HG02938 (cell line): ENCODE results near the gene DHX57.

Source experiments
- ATAC-seq: cut with Tn5 transposase; IDR thresholded peaks from one replicate; pipeline ENCODE4 v1.9.1; 2021; ENCODE audit warnings: mild to moderate bottlenecking, moderate library complexity; ENCODE audit not compliant: unreplicated experiment

The DHX57 gene

DNA sequence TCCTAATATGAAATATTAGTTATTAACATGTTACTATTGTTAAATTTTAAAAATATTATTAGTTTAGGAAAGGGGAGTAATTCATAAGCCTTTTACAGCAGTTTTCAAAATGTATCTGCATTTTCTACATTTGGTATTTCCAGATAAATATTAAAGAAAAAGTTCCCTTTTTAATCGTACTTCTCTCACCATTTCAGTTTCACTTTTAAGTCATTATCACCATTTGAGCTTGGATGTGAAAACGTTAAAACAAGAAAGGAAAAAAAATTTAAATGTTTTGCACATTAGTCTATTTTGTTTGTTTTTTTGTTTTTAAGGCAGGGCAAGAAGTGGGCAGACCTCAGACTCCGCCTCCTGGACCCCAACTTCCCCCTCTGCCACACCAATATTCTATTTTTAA, 121.2 kb downstream of the DHX57 start:
- no peak for ATAC-seq

GRCh38 chr2:38754049-38754448, 121.7 kb downstream of the DHX57 start:
- ATAC-seq = no peak

- no peak for ATAC-seq
Measured at GRCh38 chr2:38751596-38752410, 123.9 kb downstream of the DHX57 start.

- ATAC-seq = peak; percentile 80
Measured at GRCh38 chr2:38750891-38751595, 124.7 kb downstream of the DHX57 start, which contains the start of gene SRSF7. SRSF7 (minus strand) TSS chr2:38751361; CDS start chr2:38751256, 105 bp downstream.

- peak; percentile 4 for ATAC-seq
Measured at GRCh38 chr2:38750011-38750890, 125.5 kb downstream of the DHX57 start.

GRCh38 chr2:38748943-38749804, 126.6 kb downstream of the DHX57 start:
- no peak for ATAC-seq

DNA sequence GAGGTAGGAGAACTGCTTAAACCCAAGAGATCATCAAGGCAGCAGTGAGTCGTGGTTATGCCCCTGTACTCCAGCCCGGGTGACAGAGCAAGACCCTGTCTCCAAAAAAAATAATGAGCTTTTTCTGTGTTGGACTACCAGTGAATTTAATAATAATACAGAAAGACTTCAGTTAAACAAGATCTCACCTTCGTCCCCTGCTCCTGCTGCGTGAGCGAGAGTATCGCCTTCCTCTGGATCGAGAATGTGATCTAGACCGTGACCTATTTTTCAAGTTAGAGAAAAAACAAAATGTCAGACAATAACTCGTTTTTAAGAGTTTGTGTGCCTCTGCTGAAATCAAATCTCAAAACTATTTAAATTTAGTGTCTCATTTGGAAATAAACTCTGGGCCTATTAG, 127.3 kb downstream of the DHX57 start:
- ATAC-seq = no peak

DNA sequence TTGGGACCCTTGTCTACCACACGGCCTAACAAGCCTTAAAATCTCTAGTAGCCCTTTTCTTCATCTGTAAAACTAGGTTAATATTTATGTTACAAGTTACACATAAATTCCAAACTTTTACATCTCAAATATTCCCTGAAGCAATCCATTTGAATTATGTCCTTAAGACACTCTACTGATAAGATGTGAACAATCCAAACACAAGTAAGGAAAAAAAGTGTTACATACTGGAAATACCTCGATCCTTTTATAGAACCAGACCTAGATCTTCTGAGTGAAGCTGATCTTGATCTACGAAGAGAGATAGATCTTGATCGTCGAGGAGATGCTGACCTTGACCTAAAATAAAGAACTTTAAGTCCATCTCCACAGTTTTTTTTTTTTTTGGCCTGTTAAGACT, 127.9 kb downstream of the DHX57 start:
- no peak for ATAC-seq
